Stimulated activated CD4-positive, alpha-beta T cell treated with anti-CD3 and anti-CD28 coated beads, Interleukin-12 subunit alpha, Interleukin-12 subunit beta, amount 100 ng/mL, for 48 hours (primary cell): ENCODE data around the gene ASTN1.

Experiments used
- DNase-seq, 3 donors: peaks; one replicate each; pipeline ENCODE4 v3.0.0-alpha.2; 2020; ENCODE audit warnings: low read depth in 2 of 3, low spot score in 1 of 3

ASTN1 gene

GRCh38 chr1:177044390-177044789 is 120.1 kb downstream of the ASTN1 start:
- no peak for DNase-seq

GRCh38 chr1:177043597-177043996 is 120.9 kb downstream of the ASTN1 start:
- DNase-seq: no peak

GRCh38 chr1:177035586-177035985 is 128.9 kb downstream of the ASTN1 start:
- no peak for DNase-seq

GRCh38 chr1:177033628-177034027 is 130.9 kb downstream of the ASTN1 start:
- DNase-seq: no peak

- DNase-seq: no peak
Measured at GRCh38 chr1:177032434-177032833, 132.1 kb downstream of the ASTN1 start.

GRCh38 chr1:177024623-177025022 is 139.9 kb downstream of the ASTN1 start:
- no peak for DNase-seq

GRCh38 chr1:177023726-177024125 is 140.8 kb downstream of the ASTN1 start:
- no peak for DNase-seq

GRCh38 chr1:177023249-177023648 is 141.3 kb downstream of the ASTN1 start:
- no peak for DNase-seq

GRCh38 chr1:177021687-177022086 is 142.8 kb downstream of the ASTN1 start:
- DNase-seq: no peak

GRCh38 chr1:177020851-177021589 is 143.5 kb downstream of the ASTN1 start:
- DNase-seq: no peak

GRCh38 chr1:177017287-177017852 is 147.1 kb downstream of the ASTN1 start:
- no peak for DNase-seq

GRCh38 chr1:177014325-177014724 is 150.2 kb downstream of the ASTN1 start:
- DNase-seq: no peak

GRCh38 chr1:177012342-177012925 is 152.1 kb downstream of the ASTN1 start:
- DNase-seq: no peak

GRCh38 chr1:177011508-177011907 is 153.0 kb downstream of the ASTN1 start:
- no peak for DNase-seq

- DNase-seq: no peak
Measured at GRCh38 chr1:177010211-177010825, 154.2 kb downstream of the ASTN1 start.

- DNase-seq: no peak
Measured at GRCh38 chr1:177008653-177009052, 155.9 kb downstream of the ASTN1 start.

- no peak for DNase-seq
Measured at GRCh38 chr1:177007437-177008161, 156.9 kb downstream of the ASTN1 start.

GRCh38 chr1:177002891-177003290 is 161.6 kb downstream of the ASTN1 start:
- no peak for DNase-seq

- DNase-seq: no peak
Measured at GRCh38 chr1:177001556-177001955, 163.0 kb downstream of the ASTN1 start.

- no peak for DNase-seq
Measured at GRCh38 chr1:176998183-176998795, 166.2 kb downstream of the ASTN1 start.

GRCh38 chr1:176996456-176997090 is 167.9 kb downstream of the ASTN1 start:
- DNase-seq: no peak
